PC-3 (cell line): ENCODE results near the gene HERC3.

Source experiments
- EZH2 ChIP-seq: fragments of 300-600 bp; sonication (generic); IDR thresholded peaks from one replicate; pipeline ENCODE4 v1.6.1; 2017; ENCODE audit warnings: antibody characterized with exemption, mild to moderate bottlenecking, low read length; ENCODE audit not compliant: unreplicated experiment
- TF ChIP-seq, protein P1 (sequence below): fragments of 300-600 bp; sonication (generic); conservative IDR thresholded peaks from 2 replicates; pipeline ENCODE4 v1.5.1; 2017; ENCODE audit warnings: antibody characterized with exemption, low read depth, mild to moderate bottlenecking, low read length

DNA sequence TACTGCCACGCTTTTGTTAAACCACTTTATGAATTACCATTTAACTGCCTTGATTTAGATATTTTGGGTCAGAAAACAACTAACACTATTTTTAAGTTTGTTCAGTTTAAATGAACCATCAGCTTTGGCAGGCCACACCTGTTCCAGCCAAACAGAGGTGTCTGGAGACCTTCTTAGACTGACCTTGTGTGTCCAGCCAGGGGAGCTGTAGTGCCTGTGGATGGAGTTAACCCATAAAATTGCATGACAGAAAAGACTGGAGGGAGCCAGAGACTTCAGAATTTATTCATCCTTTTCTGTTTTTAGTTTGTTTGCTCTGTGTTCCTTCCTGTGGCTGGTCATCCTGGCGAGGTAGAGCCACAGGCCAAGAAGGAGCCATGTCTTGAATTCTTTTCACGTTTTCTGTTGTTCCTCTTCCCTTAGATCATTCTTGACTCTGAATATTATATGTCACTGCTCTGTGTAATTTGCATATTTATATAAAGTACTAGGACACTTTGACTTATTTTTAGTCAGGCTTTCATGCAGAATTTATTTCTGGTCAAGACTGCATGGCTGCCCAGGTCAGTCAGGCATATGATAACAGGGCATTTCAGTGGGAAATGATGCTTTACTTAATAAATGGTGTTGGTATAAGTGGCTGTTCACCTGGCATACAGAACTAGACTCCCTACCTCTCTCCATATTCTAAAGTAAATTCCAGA lies 26.7 kb downstream of the HERC3 start:
- TF ChIP-seq, protein P1, sequence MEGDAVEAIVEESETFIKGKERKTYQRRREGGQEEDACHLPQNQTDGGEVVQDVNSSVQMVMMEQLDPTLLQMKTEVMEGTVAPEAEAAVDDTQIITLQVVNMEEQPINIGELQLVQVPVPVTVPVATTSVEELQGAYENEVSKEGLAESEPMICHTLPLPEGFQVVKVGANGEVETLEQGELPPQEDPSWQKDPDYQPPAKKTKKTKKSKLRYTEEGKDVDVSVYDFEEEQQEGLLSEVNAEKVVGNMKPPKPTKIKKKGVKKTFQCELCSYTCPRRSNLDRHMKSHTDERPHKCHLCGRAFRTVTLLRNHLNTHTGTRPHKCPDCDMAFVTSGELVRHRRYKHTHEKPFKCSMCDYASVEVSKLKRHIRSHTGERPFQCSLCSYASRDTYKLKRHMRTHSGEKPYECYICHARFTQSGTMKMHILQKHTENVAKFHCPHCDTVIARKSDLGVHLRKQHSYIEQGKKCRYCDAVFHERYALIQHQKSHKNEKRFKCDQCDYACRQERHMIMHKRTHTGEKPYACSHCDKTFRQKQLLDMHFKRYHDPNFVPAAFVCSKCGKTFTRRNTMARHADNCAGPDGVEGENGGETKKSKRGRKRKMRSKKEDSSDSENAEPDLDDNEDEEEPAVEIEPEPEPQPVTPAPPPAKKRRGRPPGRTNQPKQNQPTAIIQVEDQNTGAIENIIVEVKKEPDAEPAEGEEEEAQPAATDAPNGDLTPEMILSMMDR = no peak
- no peak for TF ChIP-seq EZH2
